MCF 10A (cell line): ENCODE data around the gene ZNF574. TPM values are rescaled to one million over a fixed set of nuclear protein-coding genes. Genes with fewer than 3 reads are reported as not detected.

Experiments used
- BruUV-seq: library from RNA; stranded (reverse); fragments of 400-500 nt; replicated peaks from 2 replicates; lab custom pipeline; 2021; lab: Mats Ljungman, UMichigan
- CTCF ChIA-PET: fragments of 300-600 bp; sonication (Branson Sonifier 250); formaldehyde crosslinking; extraction: SDS; loops from one replicate; lab custom pipeline; 2021; ENCODE audit warnings: antibody characterized with exemption, inconsistent platforms; lab: Yijun Ruan, JAX
- POLR2A ChIA-PET: fragments of 300-600, 350-650 bp; sonication (Branson Sonifier 250); formaldehyde crosslinking; extraction: SDS; loops from one replicate; lab custom pipeline; 2020; ENCODE audit warnings: antibody characterized with exemption, inconsistent platforms; lab: Yijun Ruan, JAX
- DNase-seq: peaks from one replicate; pipeline ENCODE4 v3.0.0-alpha.2; 2018; ENCODE audit not compliant: unreplicated experiment
- H3K27ac Mint-ChIP-seq: one replicate; pipeline ENCODE4 v1.8.0; 2022; ENCODE audit warnings: mild to moderate bottlenecking, low read depth, mixed read lengths; ENCODE audit not compliant: unreplicated experiment
- H3K27me3 Mint-ChIP-seq: one replicate; pipeline ENCODE4 v1.8.0; 2022; ENCODE audit warnings: mixed read lengths; ENCODE audit not compliant: insufficient read depth, unreplicated experiment
- H3K36me3 Mint-ChIP-seq: one replicate; pipeline ENCODE4 v1.8.0; 2022; ENCODE audit warnings: mild to moderate bottlenecking, moderate library complexity, mixed read lengths; ENCODE audit not compliant: insufficient read depth, unreplicated experiment
- H3K4me1 Mint-ChIP-seq: one replicate; pipeline ENCODE4 v1.8.0; 2022; ENCODE audit warnings: mixed read lengths; ENCODE audit not compliant: insufficient read depth, unreplicated experiment
- H3K4me3 Mint-ChIP-seq: one replicate; pipeline ENCODE4 v1.8.0; 2022; ENCODE audit warnings: mild to moderate bottlenecking, moderate library complexity, mixed read lengths; ENCODE audit not compliant: unreplicated experiment
- H3K9me3 Mint-ChIP-seq: one replicate; pipeline ENCODE4 v1.8.0; 2022; ENCODE audit warnings: mixed read lengths; ENCODE audit not compliant: unreplicated experiment
- CTCF ChIP-seq: fragments of 200-600 bp; IDR thresholded peaks from one replicate; pipeline ENCODE4 v1.8.0; 2022; ENCODE audit warnings: antibody characterized with exemption, mild to moderate bottlenecking; ENCODE audit not compliant: unreplicated experiment
- intact Hi-C: fragments of 100-400 bp; cut with micrococcal nuclease; formaldehyde crosslinking; loops from 2 replicates; pipeline ENCODE4 v1.14.1; 2022
- total RNA-seq: library from RNA; stranded (reverse); gene quantifications from 2 replicates; pipeline ENCODE4 v1.2.3, GENCODE V29; 2022

ZNF574 gene
- total RNA-seq, 1 experiment from 2014 or later, result 12.2 TPM

GRCh38 chr19:42068361-42068755, 7.6 kb upstream of the ZNF574 start:
- intact Hi-C loops, result no loop called here
- Mint-ChIP-seq H3K27me3 (no peaks in the 10 kb centered on the region), H3K27ac (no peak overlapping the region), H3K4me3 (no peak overlapping the region), H3K9me3 (no peaks in the 10 kb centered on the region), H3K36me3 (peaks cover 6% of the 10 kb centered on the region), H3K4me1 (no peaks in the 10 kb centered on the region)
- DNase-seq, result no peak
- no TSS peak for BruUV-seq
- CTCF ChIA-PET, result interaction anchor here (0.6 to 0.9 kb wide), 3 partner anchors 124 to 1851 kb away, joined by 3 read pairs; no protein-coding TSS in a partner anchor
- POLR2A ChIA-PET, result no interaction called here
- TF ChIP-seq CTCF, result no peak

GRCh38 chr19:42068756-42069571, 7.0 kb upstream of the ZNF574 start:
- CTCF ChIA-PET, result interaction anchor here (0.6 to 0.9 kb wide), 2 partner anchors 329 to 1852 kb away, joined by 3 read pairs; no protein-coding TSS in a partner anchor
- intact Hi-C loops, result no loop called here
- Mint-ChIP-seq H3K27me3 (no peaks in the 10 kb centered on the region), H3K4me3 (no peak overlapping the region), H3K36me3 (peaks cover 6% of the 10 kb centered on the region), H3K27ac (no peak overlapping the region), H3K9me3 (no peaks in the 10 kb centered on the region), H3K4me1 (no peaks in the 10 kb centered on the region)
- no peak for TF ChIP-seq CTCF
- DNase-seq, result no peak
- no TSS peak for BruUV-seq
- POLR2A ChIA-PET, result no interaction called here

- no peak for TF ChIP-seq CTCF
- H3K4me3 Mint-ChIP-seq, result no peak within 1 kb of the TSS
- H3K4me1 Mint-ChIP-seq, result no peaks in the 10 kb centered on the region
- no peaks in the 10 kb centered on the region for H3K9me3 Mint-ChIP-seq
- POLR2A ChIA-PET, result no interaction called here
- CTCF ChIA-PET, result interaction anchor here (0.6 kb wide), 1 partner anchor 328 kb away, joined by 3 read pairs; no protein-coding TSS in a partner anchor
- no peak for DNase-seq
- no TSS peak for BruUV-seq
- H3K27ac Mint-ChIP-seq, result no peak within 1 kb of the TSS
- H3K36me3 Mint-ChIP-seq, result peaks cover 6% of the 10 kb centered on the region
- no peaks in the 10 kb centered on the region for H3K27me3 Mint-ChIP-seq
- intact Hi-C loops, result no loop called here
These were observed 6.2 kb upstream of the ZNF574 start, which contains the start of gene GRIK5 for GRCh38 chr19:42069619-42070351. Gene GRIK5 (minus strand): TSS chr19:42070206. CDS start chr19:42065770, 4,436 bp downstream.

GRCh38 chr19:42071247-42071646, 4.7 kb upstream of the ZNF574 start:
- intact Hi-C loops, result no loop called here
- Mint-ChIP-seq H3K9me3 (no peaks in the 10 kb centered on the region), H3K27ac (no peak overlapping the region), H3K4me1 (peaks cover 7% of the 10 kb centered on the region), H3K27me3 (no peaks in the 10 kb centered on the region), H3K4me3 (no peak overlapping the region), H3K36me3 (peaks cover 13% of the 10 kb centered on the region)
- ChIA-PET POLR2A (no interaction called here), CTCF (interaction anchor here (0.8 kb wide), 1 partner anchor 36 kb away, joined by 3 read pairs; no protein-coding TSS in a partner anchor)
- no peak for TF ChIP-seq CTCF
- no peak for DNase-seq
- BruUV-seq, result no TSS peak
